D721Med (cell line): ENCODE data around the gene MTIF3.

Source experiments
- DNase-seq: peaks from one replicate; pipeline ENCODE4 v3.0.0; 2011; ENCODE audit warnings: low spot score; ENCODE audit not compliant: insufficient read length
- FAIRE-seq: peaks from 2 replicates; lab custom pipeline; 2011; peaks lifted over from hg19 to GRCh38; lab: Jason Lieb, UNC
- TF ChIP-seq, protein P1 (sequence below): IDR thresholded peaks from 2 replicates; pipeline ENCODE4 v1.5.1; 2012; ENCODE audit warnings: mild to moderate bottlenecking, control low read depth; ENCODE audit not compliant: insufficient read depth; ENCODE audit errors: missing control alignments

The MTIF3 gene

DNA sequence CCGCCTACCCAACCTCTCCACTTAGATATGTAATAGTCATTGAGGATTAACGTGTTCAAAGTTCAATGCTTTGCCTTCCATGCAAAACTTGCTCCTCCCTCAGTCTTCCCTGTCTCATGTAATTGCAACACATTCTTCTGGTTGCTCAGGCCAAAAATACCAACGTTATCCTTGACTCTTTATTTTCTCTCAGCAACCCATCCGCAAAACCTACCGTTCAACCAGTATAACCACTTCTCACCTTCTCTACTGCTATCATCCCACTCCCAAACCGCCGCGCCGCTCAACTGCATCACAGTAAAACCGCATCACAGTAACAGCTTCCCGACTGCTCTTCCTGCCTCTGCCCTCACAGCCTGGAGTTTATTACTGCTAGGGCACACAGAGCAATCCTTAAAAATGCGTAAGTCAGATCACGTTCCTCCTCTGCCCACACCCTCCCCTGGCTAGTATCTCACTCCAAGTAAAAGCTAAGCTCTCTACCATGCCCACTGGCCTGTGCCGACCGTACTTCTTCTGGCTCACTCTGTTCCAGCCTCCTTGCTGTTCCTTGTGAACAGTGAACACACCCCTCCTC lies 8.2 kb downstream of the MTIF3 start:
- no peak for DNase-seq
- TF ChIP-seq, protein P1, sequence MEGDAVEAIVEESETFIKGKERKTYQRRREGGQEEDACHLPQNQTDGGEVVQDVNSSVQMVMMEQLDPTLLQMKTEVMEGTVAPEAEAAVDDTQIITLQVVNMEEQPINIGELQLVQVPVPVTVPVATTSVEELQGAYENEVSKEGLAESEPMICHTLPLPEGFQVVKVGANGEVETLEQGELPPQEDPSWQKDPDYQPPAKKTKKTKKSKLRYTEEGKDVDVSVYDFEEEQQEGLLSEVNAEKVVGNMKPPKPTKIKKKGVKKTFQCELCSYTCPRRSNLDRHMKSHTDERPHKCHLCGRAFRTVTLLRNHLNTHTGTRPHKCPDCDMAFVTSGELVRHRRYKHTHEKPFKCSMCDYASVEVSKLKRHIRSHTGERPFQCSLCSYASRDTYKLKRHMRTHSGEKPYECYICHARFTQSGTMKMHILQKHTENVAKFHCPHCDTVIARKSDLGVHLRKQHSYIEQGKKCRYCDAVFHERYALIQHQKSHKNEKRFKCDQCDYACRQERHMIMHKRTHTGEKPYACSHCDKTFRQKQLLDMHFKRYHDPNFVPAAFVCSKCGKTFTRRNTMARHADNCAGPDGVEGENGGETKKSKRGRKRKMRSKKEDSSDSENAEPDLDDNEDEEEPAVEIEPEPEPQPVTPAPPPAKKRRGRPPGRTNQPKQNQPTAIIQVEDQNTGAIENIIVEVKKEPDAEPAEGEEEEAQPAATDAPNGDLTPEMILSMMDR: no peak
- FAIRE-seq: no peak

DNA sequence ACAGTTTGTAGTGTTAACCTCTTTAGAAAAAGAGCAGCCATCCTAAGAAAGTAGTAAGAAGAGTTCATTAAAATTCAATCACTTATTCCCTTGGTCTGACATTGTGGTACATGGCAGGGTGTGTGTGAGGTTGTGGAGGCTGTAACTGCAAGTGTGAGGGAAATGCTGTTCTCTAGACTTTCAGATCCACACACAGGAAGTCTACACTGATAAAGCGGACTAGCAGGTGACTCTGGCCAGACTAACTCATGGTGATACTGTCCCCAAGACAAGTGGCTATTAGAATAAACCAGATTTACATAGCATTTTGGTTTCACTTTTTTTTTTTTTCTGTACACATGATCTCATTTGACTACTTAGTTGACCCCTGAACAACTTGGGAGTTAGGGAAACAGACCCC lies 10.0 kb downstream of the MTIF3 start:
- FAIRE-seq (no peak), DNase-seq (no peak)
- TF ChIP-seq, protein P1: no peak

DNA sequence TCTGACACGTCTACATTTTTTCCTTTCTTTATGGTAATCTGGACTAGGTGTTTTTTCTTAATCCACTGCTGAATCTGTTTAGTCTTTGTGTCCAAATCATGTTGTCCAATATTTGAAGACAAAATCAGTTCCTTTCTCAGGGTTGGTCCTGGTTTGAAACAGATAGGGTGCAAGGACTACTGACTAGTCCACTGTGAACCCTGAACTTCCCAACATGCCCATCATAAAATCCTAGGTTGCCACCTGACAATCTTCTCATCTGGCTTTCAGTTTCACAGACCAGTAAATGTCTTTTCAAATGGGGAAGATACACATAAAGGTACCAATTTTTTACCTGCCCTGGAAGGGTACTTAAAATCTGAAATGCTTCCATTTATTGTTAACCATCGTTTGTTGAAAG lies 13.2 kb downstream of the MTIF3 start:
- DNase-seq (no peak), FAIRE-seq (no peak)
- TF ChIP-seq, protein P1: no peak

DNA sequence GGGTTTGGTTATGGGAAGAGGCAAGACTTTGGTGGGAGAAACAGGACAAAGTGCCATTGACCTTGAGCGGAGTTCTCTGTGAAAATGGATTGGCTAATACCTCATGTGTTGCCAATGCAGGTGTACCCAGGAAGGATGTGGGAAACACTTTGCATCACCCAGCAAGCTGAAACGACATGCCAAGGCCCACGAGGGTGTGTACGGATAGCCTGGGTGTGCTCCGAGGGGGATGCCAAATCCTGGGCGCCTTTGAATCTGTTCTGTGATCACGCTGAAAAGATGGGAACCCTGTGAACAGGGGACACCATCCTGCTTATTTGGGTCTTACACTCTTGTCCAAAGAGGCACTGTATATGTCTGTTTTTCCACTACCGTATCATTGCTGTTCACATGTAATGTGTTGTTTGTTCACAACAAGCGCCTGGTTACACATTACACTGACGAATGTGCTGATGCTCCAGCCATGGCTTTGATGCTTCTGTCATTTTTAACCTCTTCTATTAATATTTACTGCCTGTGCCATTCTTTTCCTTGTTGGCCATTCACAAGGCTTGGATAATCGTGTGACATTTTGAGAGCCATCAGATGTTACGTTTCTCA lies 17.7 kb downstream of the MTIF3 start:
- no peak for DNase-seq
- FAIRE-seq: no peak
- TF ChIP-seq, protein P1: no peak

DNA sequence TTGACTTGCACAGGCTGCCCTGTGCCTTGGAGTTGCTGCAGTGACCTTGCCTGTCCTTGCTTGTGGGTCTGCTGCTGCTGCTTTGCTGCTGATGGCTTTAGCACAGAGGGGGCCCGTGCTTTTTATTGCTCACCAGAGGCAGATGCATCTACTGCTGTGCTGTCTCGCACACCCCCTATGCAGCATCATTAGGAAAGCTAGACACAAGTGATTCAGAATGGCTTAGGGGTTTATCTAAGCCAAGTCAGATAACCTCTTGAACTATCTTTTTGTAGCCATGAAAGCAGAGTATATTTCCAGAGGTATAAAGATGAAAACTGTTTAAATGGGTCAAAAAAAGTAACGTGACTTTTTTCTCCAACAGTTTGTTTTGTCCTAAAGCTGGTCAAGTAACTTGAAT lies 18.2 kb downstream of the MTIF3 start:
- TF ChIP-seq, protein P1: no peak
- DNase-seq: no peak
- FAIRE-seq: no peak

DNA sequence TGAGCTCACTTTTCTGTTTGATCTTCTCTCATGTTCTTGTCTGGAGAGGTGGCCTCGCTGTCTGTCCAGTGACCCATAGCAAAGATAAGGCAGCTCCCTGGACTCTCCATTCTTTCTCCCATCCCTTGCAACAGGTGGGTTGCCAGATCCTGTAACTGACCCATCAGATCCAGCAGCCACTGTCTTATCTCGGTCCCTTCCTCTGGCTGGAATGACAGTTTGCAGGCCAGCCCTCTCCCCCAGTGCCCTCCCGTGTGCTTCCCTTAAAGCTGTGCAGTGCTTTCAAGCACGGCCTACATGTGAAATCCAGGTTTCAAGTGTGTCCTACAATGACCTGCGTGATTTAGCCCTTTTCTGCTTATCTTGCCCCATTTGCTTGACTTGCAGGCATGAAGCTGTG lies 22.2 kb downstream of the MTIF3 start:
- DNase-seq (no peak), FAIRE-seq (no peak)
- TF ChIP-seq, protein P1: no peak

DNA sequence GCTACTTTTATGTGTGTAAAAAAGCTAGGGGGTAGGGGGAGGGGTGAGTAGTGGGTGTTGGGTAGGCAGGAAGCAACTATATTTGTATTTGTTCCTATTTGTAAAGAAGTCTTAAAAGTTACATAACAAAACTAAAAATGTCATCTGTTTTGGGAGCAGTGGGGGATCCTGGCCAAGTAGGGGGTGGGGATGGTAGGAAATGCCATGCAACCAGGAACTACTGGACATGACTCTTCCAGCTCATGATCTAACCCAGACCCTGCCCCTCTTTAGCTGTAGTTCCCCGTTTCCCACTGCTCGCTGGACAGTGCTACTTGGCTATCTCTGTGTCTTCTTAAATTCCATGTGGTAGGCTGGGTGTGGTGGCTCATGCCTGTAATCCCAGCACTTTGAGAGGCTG lies 22.7 kb downstream of the MTIF3 start:
- DNase-seq: no peak
- TF ChIP-seq, protein P1: no peak
- no peak for FAIRE-seq
